Adipose tissue (tissue), 3 donors: ENCODE results near the gene UIMC1. TPM values are rescaled to one million over a fixed set of nuclear protein-coding genes. Genes with fewer than 3 reads are reported as not detected.
"Not testable (repeated sequence)": the region's sequence is repeated elsewhere in the genome, so short reads cannot be mapped to it uniquely, and the experiment has no call there.

Experiments
- H3K27ac ChIP-seq: one replicate; pipeline ENCODE4 v1.5.1; 2013; ENCODE audit warnings: low read depth, low read length
- WGBS, 3 donors: extraction: QIAGEN DNeasy Blood & Tissue Kit; methylation state at CpG; one replicate each; pipeline ENCODE4 v1.1.7; 2013; 5-methylcytosine and 5-hydroxymethylcytosine counted together
- polyA plus RNA-seq, 3 donors: library from polyadenylated mRNA; stranded (reverse); fragments of 200-250 nt; gene quantifications; one replicate each; pipeline ENCODE4 v1.2.3, GENCODE V29; 2013
- donor health status: healthy with polysubstance abuse.
- donor health status: Bipolar disorder and iron deficiency.
- donor health status: healthy.

UIMC1 gene
- polyA plus RNA-seq, 3 donors: 15.8 to 26.0 (median 21.6) TPM

- 86 to 91% (median 90%) methylated on average over 2 of the region's 2 CpGs for WGBS, 3 donors
- no peak overlapping the region for H3K27ac ChIP-seq
Measured at GRCh38 chr5:177018341-177018740, 11.8 kb upstream of the UIMC1 start.

DNA sequence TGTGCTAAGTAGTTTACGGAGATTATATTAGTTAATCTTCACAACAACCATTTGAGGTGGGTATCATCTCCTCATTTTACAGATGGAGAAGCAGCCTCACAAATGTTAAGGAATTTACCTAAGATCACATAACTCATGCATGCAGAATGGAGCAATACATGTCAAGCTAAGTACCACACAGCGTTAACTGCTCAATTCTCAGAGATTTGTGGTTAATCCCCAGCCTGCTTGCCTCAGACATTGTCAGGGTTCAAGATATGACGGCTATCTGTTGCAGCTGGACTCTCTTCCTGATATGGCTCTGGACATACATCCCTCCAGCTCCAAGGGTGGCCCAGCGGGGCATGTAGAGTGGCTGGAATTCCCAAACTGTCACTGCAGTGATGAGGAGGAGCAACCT is 8.6 kb upstream of the UIMC1 start:
- H3K27ac ChIP-seq: no peak overlapping the region
- 91 to 96% (median 91%) methylated on average over 4 of the region's 4 CpGs for WGBS, 3 donors

DNA sequence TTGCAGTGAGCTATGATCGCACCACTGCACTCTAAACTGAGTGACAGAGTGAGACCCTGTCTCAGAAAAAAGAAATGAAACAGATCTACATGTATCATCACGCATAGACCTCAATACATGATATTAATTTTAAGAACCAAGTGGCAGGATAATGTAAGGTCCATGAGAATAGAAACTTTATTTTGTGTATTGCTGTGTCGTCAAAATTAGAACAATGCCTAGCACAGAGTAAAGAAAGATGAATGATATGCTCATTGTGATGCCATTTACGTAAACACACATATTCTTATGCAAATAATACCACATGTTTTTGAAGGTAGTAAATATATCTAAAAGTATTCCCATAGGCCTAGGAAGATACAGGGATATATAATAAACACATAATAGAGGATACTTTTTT is 3.6 kb upstream of the UIMC1 start:
- WGBS, 3 donors: 96 to 97% (median 96%) methylated on average over 4 of the region's 4 CpGs
- no peak overlapping the region for H3K27ac ChIP-seq

- no peak overlapping the region for H3K27ac ChIP-seq
- WGBS, 3 donors: 50 to 62% (median 56%) methylated on average over 2 of the region's 2 CpGs
Measured at GRCh38 chr5:177008716-177009115, 2.1 kb upstream of the UIMC1 start.

DNA sequence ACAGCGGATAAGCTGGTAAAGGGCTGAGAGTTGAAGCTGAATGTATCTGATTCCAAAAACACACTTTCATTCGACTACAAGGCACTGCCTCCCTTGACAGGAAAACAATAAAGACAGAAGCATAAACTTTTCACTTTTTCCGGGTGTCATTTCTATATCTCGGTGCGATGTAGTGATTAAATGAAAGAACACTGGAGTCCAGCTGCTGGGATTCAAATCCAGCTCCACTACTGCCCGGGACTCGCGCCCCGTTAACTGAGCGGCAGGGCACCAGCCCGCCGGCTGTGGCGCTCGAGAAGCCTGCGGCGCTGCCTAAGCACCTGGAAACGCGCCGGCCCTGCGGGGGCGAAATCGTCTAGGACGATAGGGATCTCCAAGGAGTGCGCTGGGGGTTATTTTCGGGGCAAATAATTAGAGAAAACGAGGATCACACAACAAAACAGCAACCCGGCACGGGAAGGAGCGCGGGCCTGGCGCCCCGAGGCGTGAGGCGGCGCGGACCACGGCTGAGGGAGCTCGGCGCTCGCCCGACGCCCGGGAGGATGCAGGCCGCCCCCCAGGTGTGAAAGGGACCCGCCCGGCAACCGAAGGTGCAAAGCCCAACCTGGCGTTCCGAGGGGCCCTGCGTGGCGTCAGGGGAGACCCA is 837 bp downstream of the UIMC1 start:
- WGBS, 3 donors: 0 to 1% (median 1%) methylated on average over 46 to 51 of the region's 51 CpGs
- H3K27ac ChIP-seq: no peak overlapping the region

DNA sequence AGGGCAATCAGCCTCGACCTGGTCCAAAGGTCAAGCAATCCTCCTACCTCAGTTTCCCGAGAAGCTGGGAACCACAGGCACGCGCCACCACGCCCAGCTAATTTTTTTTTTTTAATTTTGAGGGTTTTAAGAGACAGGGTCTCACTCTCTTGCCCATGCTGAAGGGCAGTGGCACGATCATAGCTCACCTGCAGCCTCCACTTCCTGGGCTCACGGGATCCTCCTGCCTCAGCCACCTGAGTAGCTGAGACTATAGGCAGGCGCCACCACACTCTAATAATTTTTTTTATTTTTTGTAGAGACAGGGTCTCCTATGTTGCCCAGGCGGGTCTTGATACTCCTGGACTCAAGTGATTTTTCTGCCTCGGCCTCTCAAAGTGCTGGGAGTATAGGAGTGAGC is 1.6 kb downstream of the UIMC1 start:
- H3K27ac ChIP-seq: no peak overlapping the region
- WGBS, 3 donors: 78 to 95% (median 94%) methylated on average over 10 of the region's 10 CpGs

- H3K27ac ChIP-seq: no peak overlapping the region
- 71 to 75% (median 74%) methylated on average over 5 of the region's 5 CpGs for WGBS, 3 donors
Measured at GRCh38 chr5:177003649-177004048, 2.9 kb downstream of the UIMC1 start.

GRCh38 chr5:176999526-176999925 is 7.1 kb downstream of the UIMC1 start:
- H3K27ac ChIP-seq: not testable (repeated sequence)

GRCh38 chr5:176998828-176999227 is 7.8 kb downstream of the UIMC1 start:
- 97 to 98% (median 98%) methylated on average over 5 of the region's 5 CpGs for WGBS, 3 donors
- H3K27ac ChIP-seq: no peak overlapping the region

DNA sequence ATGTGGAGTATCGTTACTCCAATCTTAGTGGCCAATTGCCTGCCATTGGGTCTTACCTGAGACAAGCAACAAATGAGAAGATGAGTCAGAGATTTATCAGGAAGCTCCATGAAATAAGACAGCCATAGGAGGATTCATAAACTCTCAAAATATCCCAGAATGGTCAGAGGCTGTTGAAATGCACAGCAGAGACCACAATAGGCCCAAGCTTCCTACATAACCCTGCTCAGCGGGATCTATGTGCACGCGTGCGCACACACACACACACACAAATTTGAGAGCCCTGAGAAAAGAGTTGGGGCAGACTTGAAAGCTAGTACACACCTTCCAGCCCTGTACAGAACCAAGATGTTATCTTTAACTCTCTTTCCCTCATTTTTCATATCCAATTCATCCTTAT is 9.8 kb downstream of the UIMC1 start:
- 89 to 93% (median 90%) methylated on average over 5 of the region's 5 CpGs for WGBS, 3 donors
- no peak overlapping the region for H3K27ac ChIP-seq

DNA sequence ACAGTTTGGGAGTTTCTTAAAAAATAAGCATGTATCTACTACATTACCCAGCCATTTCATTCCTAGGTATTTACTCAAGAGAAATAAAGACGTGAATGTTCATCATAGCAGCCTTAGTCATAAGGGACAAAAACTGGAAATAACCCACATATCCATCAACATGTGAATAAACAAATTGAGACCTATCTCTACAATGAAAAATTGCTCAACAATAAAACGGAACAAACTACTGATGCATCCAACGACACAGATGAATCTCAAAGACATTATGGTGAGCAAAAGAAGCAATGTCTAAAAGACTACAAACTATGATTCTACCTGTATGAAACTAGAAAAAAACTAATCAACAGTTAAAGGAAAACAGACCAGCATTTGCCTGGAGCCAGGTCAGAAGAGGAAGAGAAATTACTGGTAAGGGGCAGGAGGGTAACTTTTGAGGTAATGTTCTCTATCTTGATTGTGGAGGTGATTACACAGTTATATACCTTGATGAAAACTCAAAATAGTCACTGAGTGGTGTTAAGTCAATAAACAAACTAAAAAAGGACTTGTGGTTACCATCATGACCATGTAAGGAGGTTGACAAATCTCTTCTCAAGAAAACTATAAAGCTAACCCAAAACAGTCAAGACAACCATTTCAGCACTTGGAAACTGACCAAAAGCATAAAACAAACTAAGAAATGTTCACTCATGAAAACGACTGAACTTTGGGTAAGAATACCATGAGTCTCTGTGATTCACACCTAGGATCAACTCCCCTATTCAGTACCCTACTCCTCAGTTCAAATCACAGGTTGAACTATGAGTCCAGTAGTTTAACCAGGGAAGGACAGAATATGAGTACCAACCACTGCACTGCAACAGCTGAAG is 10.4 kb downstream of the UIMC1 start:
- no peak overlapping the region for H3K27ac ChIP-seq
- WGBS, 3 donors: 36 to 39% (median 38%) methylated on average over 4 of the region's 4 CpGs

GRCh38 chr5:176995122-176995490 is 11.5 kb downstream of the UIMC1 start:
- WGBS, 3 donors: 71 to 91% (median 90%) methylated on average over 3 of the region's 3 CpGs
- no peak overlapping the region for H3K27ac ChIP-seq

GRCh38 chr5:176994460-176995121 is 12.0 kb downstream of the UIMC1 start:
- 38 to 69% (median 52%) methylated on average over 7 of the region's 7 CpGs for WGBS, 3 donors
- H3K27ac ChIP-seq: no peak overlapping the region

DNA sequence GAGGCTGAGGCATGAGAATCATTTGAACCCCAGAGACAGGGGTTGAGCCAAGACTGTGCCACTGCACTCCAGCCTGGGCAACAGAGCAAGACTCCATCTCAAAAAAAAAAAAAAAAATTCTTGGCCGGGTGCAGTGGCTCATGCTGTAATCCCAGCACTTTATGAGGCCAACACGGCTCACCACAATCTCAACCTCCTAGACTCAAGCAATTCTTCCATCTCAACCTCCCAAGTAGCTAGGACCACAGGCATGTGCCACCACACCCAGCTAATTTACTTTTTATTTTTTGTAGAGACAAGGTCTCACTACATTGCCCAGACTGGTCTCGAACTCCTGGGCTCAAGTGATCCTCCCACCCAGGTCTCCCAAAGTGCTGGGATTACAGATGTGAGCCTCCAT is 13.5 kb downstream of the UIMC1 start:
- WGBS, 3 donors: 79 to 100% (median 87%) methylated on average over 3 of the region's 3 CpGs
- H3K27ac ChIP-seq: not testable (repeated sequence)

- no peak overlapping the region for H3K27ac ChIP-seq
- WGBS, 3 donors: 92% methylated on average over 3 of the region's 3 CpGs
Measured at GRCh38 chr5:176987583-176987982, 19.0 kb downstream of the UIMC1 start.

GRCh38 chr5:176986280-176986679 is 20.3 kb downstream of the UIMC1 start:
- no peak overlapping the region for H3K27ac ChIP-seq
- 97 to 100% (median 100%) methylated on average over 2 of the region's 2 CpGs for WGBS, 3 donors

GRCh38 chr5:176985516-176985915 is 21.1 kb downstream of the UIMC1 start:
- no peak overlapping the region for H3K27ac ChIP-seq
- WGBS, 3 donors: 74 to 91% (median 76%) methylated on average over 2 of the region's 2 CpGs

GRCh38 chr5:176984176-176984575 is 22.4 kb downstream of the UIMC1 start:
- H3K27ac ChIP-seq: not testable (repeated sequence)
- WGBS, 3 donors: 98 to 99% (median 98%) methylated on average over 25 to 28 of the region's 28 CpGs

DNA sequence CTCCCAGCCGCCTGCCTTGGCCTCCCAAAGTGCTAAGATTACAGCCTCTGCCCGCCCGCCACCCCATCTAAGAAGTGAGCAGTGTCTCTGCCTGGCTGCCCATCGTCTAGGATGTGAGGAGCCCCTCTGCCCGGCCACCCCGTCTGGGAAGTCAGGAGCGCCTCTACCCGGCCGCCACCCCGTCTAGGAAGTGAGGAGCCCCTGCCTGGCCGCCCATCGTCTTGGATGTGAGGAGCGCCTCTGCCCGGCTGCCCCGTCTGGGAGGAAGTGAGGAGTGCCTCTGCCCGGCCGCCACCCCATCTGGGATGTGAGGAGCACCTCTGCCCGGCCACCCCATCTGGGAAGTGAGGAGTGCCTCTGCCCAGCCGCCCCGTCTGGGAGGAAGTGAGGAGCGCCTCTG is 23.0 kb downstream of the UIMC1 start:
- not testable (repeated sequence) for H3K27ac ChIP-seq
- WGBS, 3 donors: 94 to 97% (median 97%) methylated on average over 17 to 21 of the region's 21 CpGs
